PC-9 (cell line): ENCODE data around the gene NUP50.

Experiments
- CTCF ChIP-seq: fragments of 200-600 bp; sonication (generic); conservative IDR thresholded peaks from 2 replicates; pipeline ENCODE4 v1.6.1; 2017; ENCODE audit warnings: mixed run types, antibody characterized with exemption, mild to moderate bottlenecking, moderate library complexity
- EZH2 ChIP-seq: fragments of 200-600 bp; sonication (generic); IDR thresholded peaks from 2 replicates; pipeline ENCODE4 v1.8.0; 2017; ENCODE audit warnings: antibody characterized with exemption, low read depth

- TF ChIP-seq CTCF (no peak), EZH2 (no peak)
Observed at GRCh38 chr22:45207981-45208664, 44.4 kb downstream of the NUP50 start.
